Measurements from ENCODE around the gene ICA1. TPM values are rescaled to one million over a fixed set of nuclear protein-coding genes. Genes with fewer than 3 reads are reported as not detected.
"Not testable (repeated sequence)": the region's sequence is repeated elsewhere in the genome, so short reads cannot be mapped to it uniquely, and the experiment has no call there.

Gene ICA1
- total RNA-seq, 1 donor from 2014 or later = 27.0 TPM

DNA sequence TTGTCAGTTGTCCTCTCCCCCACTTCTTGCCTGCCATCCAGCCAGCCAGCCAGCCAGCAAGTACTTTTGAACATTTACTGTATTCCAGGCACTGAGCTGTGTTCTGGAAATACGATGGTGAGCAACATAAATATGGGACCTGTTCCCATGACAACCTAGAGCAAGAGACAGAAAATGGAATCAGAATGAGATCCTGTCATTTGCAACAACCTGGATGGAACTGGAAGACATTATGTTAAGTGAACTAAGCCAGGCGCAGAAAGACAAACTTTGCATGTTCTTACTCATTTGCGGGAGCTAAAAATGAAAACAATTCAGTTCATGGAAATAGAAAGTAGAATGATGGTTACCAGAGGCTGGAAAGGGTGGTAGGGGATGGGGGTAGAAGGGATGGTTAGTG lies 140.7 kb downstream of the ICA1 start:
- no peak for DNase-seq (ENCODE audit: low spot score)
- ATAC-seq = no peak

DNA sequence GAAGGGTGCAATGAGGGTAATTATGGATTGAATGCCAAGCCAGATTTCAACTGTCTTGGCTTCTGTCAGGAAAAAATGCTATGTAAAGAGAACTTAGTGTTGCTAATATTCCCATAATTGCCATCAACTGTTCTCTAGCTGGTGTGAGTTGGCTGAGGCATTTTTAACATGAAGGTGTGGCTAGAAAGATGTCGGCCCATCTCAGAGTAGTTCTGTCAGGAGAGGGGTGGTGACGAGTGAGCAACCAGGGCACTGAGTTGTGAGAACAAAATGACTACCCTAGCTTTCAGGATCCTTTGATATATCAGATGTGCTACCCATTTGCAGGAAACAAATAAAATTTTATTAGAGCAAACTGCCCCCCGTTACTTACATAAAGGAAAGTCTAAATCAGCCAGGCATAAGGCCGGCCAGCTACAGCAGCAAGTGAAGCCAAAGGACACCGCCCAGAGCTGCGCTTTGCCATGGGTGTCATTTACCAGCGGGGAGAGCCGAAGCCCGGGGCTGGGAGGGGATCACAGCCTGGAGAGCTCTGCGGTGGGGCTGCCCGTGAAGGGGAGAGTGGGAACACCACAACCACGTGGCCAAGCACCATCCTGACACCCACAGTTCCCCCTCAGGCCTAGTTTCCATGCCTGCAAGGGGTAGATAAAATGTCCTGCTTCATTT lies 141.4 kb downstream of the ICA1 start:
- intact Hi-C loops (cut with DNase I) = no loop called here
- DNase-seq (ENCODE audit: low spot score) (no peak), ATAC-seq (peak; percentile 26)

More for the DNA sequence above, 140.7 kb downstream of the ICA1 start:
- intact Hi-C loops (cut with DNase I) = no loop called here

- ATAC-seq (no peak), DNase-seq (ENCODE audit: low spot score) (no peak)
- intact Hi-C loops (cut with DNase I) = no loop called here
These were observed 142.7 kb downstream of the ICA1 start for GRCh38 chr7:8119262-8119661.

DNA sequence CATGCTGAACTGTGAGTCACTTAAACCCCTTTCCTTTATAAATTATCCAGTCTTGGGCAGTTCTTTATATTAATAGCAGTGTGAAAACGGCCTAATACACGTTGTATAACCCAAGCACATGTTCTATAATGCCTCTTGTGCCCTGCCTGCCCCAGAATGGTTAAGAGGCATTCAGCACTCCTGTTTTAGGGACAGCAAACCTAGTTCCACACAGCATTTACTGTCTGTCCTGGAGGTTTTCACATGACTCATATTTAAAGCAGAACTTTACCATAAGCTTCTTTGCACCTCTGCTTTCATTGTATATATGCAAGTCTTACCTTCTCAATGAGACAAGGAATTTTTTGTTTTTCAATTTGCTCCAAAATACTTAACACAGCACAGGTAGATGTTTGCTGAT lies 144.8 kb downstream of the ICA1 start:
- ATAC-seq (no peak), DNase-seq (ENCODE audit: low spot score) (no peak)
- intact Hi-C loops (cut with DNase I) = no loop called here

GRCh38 chr7:8115547-8116402 lies 146.2 kb downstream of the ICA1 start:
- DNase-seq (ENCODE audit: low spot score) (no peak), ATAC-seq (no peak)
- intact Hi-C loops (cut with DNase I) = no loop called here

- DNase-seq (ENCODE audit: low spot score) (no peak), ATAC-seq (no peak)
- intact Hi-C loops (cut with DNase I) = no loop called here
These were observed 147.8 kb downstream of the ICA1 start for GRCh38 chr7:8114175-8114574.

DNA sequence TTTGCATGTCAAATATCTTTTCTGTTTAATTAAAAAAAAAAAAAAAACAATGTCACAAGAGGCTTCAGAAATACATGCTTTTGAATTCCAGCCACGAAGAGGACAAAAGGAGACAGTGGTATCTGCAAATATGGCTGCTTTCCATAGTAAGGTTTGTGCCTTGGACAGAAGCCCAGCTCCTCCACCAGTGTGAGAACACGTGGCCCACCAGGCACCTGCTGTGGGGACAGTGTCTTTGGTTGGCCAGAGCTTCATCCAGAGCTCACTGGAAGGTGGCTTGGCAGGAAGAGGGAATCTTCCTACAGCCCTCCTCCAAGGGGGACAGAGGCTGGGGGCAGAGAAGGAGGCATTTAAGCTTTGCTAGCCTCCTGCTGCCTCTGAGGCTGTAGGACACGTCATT lies 148.8 kb downstream of the ICA1 start:
- ATAC-seq (no peak), DNase-seq (ENCODE audit: low spot score) (no peak)
- intact Hi-C loops (cut with DNase I) = no loop called here

GRCh38 chr7:8112685-8113084 lies 149.3 kb downstream of the ICA1 start:
- intact Hi-C loops (cut with DNase I) = no loop called here
- no peak for ATAC-seq

GRCh38 chr7:8111282-8111960 lies 150.5 kb downstream of the ICA1 start:
- DNase-seq (ENCODE audit: low spot score) = no peak
- intact Hi-C loops (cut with DNase I) = no loop called here
- ATAC-seq = no peak

More at GRCh38 chr7:8112685-8113084, 149.3 kb downstream of the ICA1 start:
- DNase-seq (ENCODE audit: low spot score) = no peak

DNA sequence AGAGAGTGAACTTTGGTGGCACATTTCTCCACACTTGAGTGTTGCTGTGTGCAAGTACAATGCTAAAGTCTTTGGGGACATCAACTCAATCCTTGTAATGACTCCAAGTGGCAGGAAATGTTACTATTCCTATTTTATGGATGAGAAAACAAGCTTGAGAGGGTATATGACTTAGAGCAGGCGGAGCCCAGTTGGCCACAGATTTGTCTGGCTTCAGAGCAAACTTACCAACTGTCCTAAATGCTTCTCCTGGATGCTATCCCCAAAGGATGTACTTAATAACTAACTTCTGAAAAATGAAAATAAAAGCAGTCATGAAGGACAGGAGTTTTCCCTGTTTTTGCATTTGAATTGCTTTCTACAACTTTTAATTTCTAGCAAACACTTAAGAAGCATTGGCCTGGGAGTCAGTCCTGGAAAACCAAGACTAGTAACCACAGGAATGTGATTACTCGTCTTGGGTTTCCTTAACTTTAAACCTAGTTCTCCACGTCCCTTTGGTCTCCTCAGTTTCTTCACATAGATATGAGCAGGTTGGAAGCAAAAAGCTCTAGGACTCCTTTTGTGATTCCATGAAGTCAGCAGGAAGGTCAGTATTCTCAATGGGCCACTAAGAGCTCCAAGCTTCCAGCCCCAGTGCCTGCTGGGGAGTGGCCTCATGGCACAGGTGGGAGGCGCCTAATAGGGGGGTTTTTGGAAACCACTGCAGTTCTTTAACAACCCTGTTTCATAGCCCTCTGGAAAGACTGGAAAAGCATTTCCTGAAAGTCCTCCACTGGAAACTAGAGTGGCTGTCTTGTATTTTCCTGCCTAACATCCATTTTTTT lies 152.6 kb downstream of the ICA1 start:
- intact Hi-C loops (cut with DNase I) = no loop called here
- no peak for ATAC-seq
- no peak for DNase-seq (ENCODE audit: low spot score)

- ATAC-seq = no peak
- intact Hi-C loops (cut with DNase I) = no loop called here
- DNase-seq (ENCODE audit: low spot score) = no peak
These were observed 156.4 kb downstream of the ICA1 start for GRCh38 chr7:8105449-8106095.

- intact Hi-C loops (cut with DNase I) = no loop called here
- no peak for DNase-seq (ENCODE audit: low spot score)
- ATAC-seq = no peak
These were observed 158.7 kb downstream of the ICA1 start for GRCh38 chr7:8103282-8103681.

GRCh38 chr7:8101292-8101691 lies 160.7 kb downstream of the ICA1 start:
- DNase-seq (ENCODE audit: low spot score); intact Hi-C loops (cut with DNase I); ATAC-seq: not testable (repeated sequence)

DNA sequence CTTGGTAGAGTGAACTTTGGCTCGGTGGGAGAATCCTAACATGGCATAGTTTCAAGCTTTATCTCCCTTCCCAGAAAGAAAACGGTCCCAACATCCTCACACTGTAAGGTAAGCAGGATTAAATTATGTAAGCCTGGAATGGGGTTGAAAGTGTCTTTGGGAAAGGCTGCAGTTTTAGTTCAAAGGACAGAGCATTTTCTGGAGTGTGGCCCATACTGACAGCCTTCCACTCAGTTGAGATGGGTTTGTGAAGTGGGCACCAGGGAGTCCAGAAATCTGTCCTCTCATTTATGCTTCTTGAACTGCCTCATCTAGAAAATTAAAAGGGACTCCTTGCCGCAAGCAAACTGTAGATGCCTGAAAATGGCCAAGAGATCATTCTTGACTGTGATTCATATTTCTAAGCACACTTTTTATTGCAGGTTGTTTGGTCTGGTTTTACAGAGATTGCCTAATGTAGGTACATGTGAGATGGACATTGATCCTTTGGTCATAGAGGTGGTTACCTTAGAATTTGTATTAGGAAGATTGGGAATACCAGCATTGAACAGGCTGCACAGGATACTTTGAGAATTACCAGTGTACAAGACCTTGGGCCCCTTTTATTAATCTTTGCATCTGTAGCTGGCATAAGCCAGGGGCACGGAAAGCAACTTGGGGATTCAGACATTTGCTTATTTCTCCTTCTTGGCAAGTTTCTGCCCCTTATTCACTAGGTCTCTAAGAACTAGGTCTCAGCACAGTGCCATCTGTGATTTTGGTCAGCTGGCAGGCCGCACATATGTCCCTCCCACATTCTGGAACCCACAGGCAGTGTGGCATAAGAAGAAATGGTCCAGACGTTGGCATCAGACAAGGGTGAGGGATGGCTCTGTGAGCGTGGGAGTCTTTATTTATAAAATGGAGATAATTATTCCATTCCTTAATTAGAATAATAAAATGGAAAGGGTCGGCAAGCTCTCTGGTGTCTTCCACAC lies 167.5 kb downstream of the ICA1 start:
- intact Hi-C loops (cut with DNase I) = no loop called here
- DNase-seq (ENCODE audit: low spot score) (no peak), ATAC-seq (no peak)

DNA sequence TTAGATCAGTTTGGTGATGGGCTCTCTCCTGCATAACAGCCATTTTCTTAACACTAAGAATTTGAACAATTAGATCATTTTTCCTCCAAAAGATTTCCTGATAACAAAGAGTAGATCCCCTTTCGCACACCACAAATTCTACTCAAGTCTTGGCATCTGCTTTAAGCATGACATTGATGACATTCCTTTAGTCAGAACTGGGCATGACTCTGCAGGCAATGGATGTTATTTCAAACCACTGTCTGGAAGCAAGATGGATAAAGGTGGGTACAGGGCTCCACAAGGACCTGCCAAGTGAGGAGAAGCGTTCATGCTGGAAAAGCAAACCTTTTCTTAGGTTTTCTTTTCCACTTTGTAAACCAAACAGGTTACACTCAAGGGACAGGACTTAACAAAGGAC lies 169.8 kb downstream of the ICA1 start:
- ATAC-seq = no peak
- no peak for DNase-seq (ENCODE audit: low spot score)
- intact Hi-C loops (cut with DNase I) = no loop called here

- intact Hi-C loops (cut with DNase I) = no loop called here
- DNase-seq (ENCODE audit: low spot score) (no peak), ATAC-seq (no peak)
These were observed 172.8 kb downstream of the ICA1 start for GRCh38 chr7:8089036-8089780.

DNA sequence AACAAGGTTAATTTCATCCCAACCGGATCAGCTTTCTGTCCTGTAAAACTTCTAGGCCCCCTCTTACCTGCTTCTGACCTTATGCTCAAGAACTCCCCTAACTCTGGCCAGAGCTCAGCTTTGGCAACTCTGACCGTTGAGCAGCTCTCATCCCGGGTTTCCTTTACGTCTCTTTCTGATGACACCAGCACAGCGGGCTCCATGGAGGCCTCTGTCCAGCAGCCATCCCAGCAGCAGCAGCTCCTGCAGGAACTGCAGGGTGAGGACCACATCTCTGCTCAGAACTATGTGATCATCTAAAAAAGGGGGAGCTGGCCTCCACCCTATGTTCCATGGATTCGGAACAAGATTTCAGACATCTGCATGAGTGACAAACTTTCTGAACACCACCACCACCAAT lies 175.7 kb downstream of the ICA1 start:
- DNase-seq (ENCODE audit: low spot score) (no peak), ATAC-seq (no peak)
- intact Hi-C loops (cut with DNase I) = no loop called here

Data from sciatic nerve (tissue), 2 donors.